HepG2 (cell line): Measurements from ENCODE around the gene FAM222B. TPM values are rescaled to one million over a fixed set of nuclear protein-coding genes. Genes with fewer than 3 reads are reported as not detected.

Source experiments
- BRCA1 ChIP-seq: sonication (generic); formaldehyde crosslinking; IDR thresholded peaks from 2 replicates; pipeline ENCODE4 v1.4.0; 2020; ENCODE audit warnings: missing genetic modification reagents
- DPF2 ChIP-seq: sonication (generic); formaldehyde crosslinking; IDR thresholded peaks from 2 replicates; pipeline ENCODE4 v1.4.0; 2020; ENCODE audit warnings: mild to moderate bottlenecking, low read depth, missing genetic modification reagents, borderline replicate concordance
- HIC2 ChIP-seq: sonication (generic); formaldehyde crosslinking; IDR thresholded peaks from 2 replicates; pipeline ENCODE4 v1.9.0; 2022; ENCODE audit warnings: low read depth, missing genetic modification reagents
- HMGXB4 ChIP-seq, 2 experiments: sonication (generic) in 1 of 2; formaldehyde crosslinking in 1 of 2; IDR thresholded peaks; 2 replicates each; pipeline versions ENCODE4 v1.4.0 to v1.6.1; 2018 to 2020; ENCODE audit warnings: missing genetic modification reagents in 2 of 2, borderline replicate concordance in 1 of 2, low read depth in 1 of 2, mild to moderate bottlenecking in 1 of 2, missing biosample characterization in 1 of 2
- IRF2 ChIP-seq: IDR thresholded peaks from 2 replicates; pipeline ENCODE4 v1.6.1; 2018; ENCODE audit warnings: missing genetic modification reagents, missing compliant biosample characterization
- MIER3 ChIP-seq: IDR thresholded peaks from 2 replicates; pipeline ENCODE4 v1.6.1; 2016; ENCODE audit warnings: missing compliant biosample characterization, borderline replicate concordance
- PHF21A ChIP-seq: sonication (generic); formaldehyde crosslinking; IDR thresholded peaks from 2 replicates; pipeline ENCODE4 v1.5.0; 2020; ENCODE audit warnings: mild to moderate bottlenecking, missing genetic modification reagents
- RNF219 ChIP-seq: sonication (generic); formaldehyde crosslinking; IDR thresholded peaks from 2 replicates; pipeline ENCODE4 v1.5.0; 2020; ENCODE audit warnings: mild to moderate bottlenecking, missing genetic modification reagents
- RORA ChIP-seq: sonication (generic); formaldehyde crosslinking; IDR thresholded peaks from 2 replicates; pipeline ENCODE4 v1.5.0; 2020; ENCODE audit warnings: mild to moderate bottlenecking, missing genetic modification reagents, moderate library complexity
- SCMH1 ChIP-seq: sonication (generic); formaldehyde crosslinking; IDR thresholded peaks from 2 replicates; pipeline ENCODE4 v1.9.0; 2021; ENCODE audit warnings: missing genetic modification reagents, mild to moderate bottlenecking, borderline replicate concordance
- SOX5 ChIP-seq: IDR thresholded peaks from 2 replicates; pipeline ENCODE4 v1.6.1; 2016; ENCODE audit warnings: borderline replicate concordance
- SPEN ChIP-seq: sonication (generic); formaldehyde crosslinking; IDR thresholded peaks from 2 replicates; pipeline ENCODE4 v1.5.1; 2020; ENCODE audit warnings: low read depth, mild to moderate bottlenecking, missing genetic modification reagents
- TEF ChIP-seq: sonication (generic); formaldehyde crosslinking; IDR thresholded peaks from 2 replicates; pipeline ENCODE4 v1.5.0; 2020; ENCODE audit warnings: missing genetic modification reagents
- ZEB1 ChIP-seq: IDR thresholded peaks from 2 replicates; pipeline ENCODE4 v1.6.1; 2012; ENCODE audit warnings: mild to moderate bottlenecking, low read depth, inconsistent platforms; ENCODE audit not compliant: insufficient replicate concordance
- ZFP41 ChIP-seq: sonication (generic); formaldehyde crosslinking; IDR thresholded peaks from 2 replicates; pipeline ENCODE4 v1.4.0; 2020; ENCODE audit warnings: mild to moderate bottlenecking, missing genetic modification reagents, borderline replicate concordance
- ZNF20 ChIP-seq: sonication (generic); formaldehyde crosslinking; IDR thresholded peaks from 2 replicates; pipeline ENCODE4 v1.4.0; 2020; ENCODE audit warnings: mild to moderate bottlenecking, moderate library complexity, missing genetic modification reagents
- ZNF205 ChIP-seq: IDR thresholded peaks from 2 replicates; pipeline ENCODE4 v1.6.1; 2018; ENCODE audit warnings: missing biosample characterization, missing genetic modification reagents
- ZNF569 ChIP-seq: sonication (generic); formaldehyde crosslinking; IDR thresholded peaks from 2 replicates; pipeline ENCODE4 v1.5.0; 2020; ENCODE audit warnings: mild to moderate bottlenecking, missing genetic modification reagents, moderate library complexity, borderline replicate concordance
- polyA plus RNA-seq, 8 experiments: library from polyadenylated mRNA; depleted of rRNA in 3 of 8; stranded (reverse) in 7 of 8; unstranded in 1 of 8; fragments of >200 nt; fragmentation: Illumina TruSeq in 4 of 8; extraction: Trizol in 4 of 8; gene quantifications; 2 replicates each; pipeline versions ENCODE4 v1.2.1 to v1.2.3, GENCODE V29; 2011 to 2016; ENCODE audit warnings: low read depth in 4 of 8, missing spikeins in 1 of 8, mixed read lengths in 1 of 8; ENCODE audit not compliant: insufficient read depth in 1 of 8
- total RNA-seq, 5 experiments: library from RNA; depleted of rRNA; stranded (reverse); fragments of >200 nt; fragmentation: Illumina TruSeq; extraction: Trizol; gene quantifications; 2 replicates each; pipeline ENCODE4 v1.2.3, GENCODE V29; 2016; ENCODE audit warnings: low read depth in 1 of 5
- TF ChIP-seq, protein P1 (sequence below): sonication (generic); formaldehyde crosslinking; IDR thresholded peaks from 2 replicates; pipeline ENCODE4 v1.5.1; 2020; ENCODE audit warnings: missing genetic modification reagents, mild to moderate bottlenecking, borderline replicate concordance

The FAM222B gene
- total and polyA plus RNA-seq, 2 of the 13 experiments (the other 11 are each of a cell fraction or from before 2014, with no cell fraction given) = 3.5 to 7.3 TPM

DNA sequence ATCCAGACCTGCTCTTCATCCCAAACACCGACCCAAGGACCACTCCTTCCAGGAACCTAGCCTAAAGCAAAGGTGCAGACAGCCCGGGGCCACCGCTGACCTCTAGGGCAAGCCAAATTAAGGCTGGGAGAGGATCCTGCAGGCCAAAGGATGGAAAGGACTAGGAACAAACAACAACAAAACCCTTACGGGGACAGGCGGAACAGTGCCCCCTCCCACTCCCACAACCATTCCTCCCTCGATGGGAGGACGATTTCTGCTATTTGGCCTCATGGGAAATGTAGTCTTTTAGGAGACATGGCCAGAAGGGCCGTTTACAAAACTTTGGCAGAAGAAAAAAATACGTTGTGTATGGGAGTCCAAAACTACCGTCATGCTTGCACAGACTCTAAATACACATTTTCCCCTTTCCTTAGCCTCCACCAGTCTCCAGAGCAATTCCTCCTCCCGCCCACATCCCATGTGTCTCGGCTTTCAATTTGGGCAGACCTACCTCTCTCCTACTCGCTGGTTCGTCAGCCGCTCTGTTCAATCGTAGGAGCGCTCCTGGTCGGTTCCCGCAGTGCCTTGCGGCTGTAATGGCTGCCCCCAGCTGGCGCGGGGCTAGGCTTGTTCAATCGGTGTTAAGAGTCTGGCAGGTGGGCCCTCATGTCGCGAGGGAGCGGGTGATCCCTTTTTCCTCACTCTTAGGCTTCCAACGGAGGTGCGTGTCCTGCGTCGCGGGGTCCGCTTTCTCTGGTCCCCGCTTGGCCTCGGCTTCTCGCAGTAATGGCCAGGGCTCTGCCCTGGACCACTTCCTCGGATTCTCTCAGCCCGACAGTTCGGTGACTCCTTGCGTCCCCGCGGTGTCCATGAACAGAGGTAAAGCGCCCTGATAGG, 12.1 kb upstream of the FAM222B start, which contains the start of gene ERAL1 (continued):
- TF ChIP-seq HMGXB4 (CRISPR knock-in tag; IDR thresholded peaks at IDR 0.05; ENCODE audit: borderline replicate concordance in 1 of 2, low read depth in 1 of 2) = peak; percentile 35 to 62; a peak in 2 of 4 replicates
- TF ChIP-seq ZFP41 (CRISPR knock-in tag) = no peak; the same call in 1 of the 2 replicates
- TF ChIP-seq RORA (CRISPR knock-in tag) = no peak
- TF ChIP-seq, protein P1, sequence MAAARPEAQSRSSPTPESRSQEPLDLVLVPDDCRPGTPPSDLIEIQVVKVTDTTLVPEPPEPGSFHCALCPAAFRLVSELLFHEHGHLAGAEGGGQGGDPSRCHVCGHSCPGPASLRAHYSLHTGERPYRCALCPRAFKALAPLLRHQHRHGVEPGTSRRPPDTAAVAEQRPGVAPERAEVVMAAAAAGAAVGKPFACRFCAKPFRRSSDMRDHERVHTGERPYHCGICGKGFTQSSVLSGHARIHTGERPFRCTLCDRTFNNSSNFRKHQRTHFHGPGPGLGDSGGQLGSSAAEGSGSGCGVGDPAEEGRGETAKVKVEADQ (CRISPR knock-in tag) = no peak
- TF ChIP-seq SCMH1 = no peak
- TF ChIP-seq DPF2 (CRISPR knock-in tag) = no peak
- TF ChIP-seq ZNF205 (CRISPR knock-in tag) = peak; percentile 28; the same call in 1 of the 2 replicates
- peak; percentile 58; the same call in 1 of the 2 replicates for TF ChIP-seq MIER3
- no peak for TF ChIP-seq HIC2 (CRISPR knock-in tag)
- TF ChIP-seq SPEN (CRISPR knock-in tag) = peak; percentile 22; the same call in 1 of the 2 replicates
- peak; percentile 10; the same call in 1 of the 2 replicates for TF ChIP-seq SOX5
- TF ChIP-seq ZNF569 (CRISPR knock-in tag) = no peak
- no peak for TF ChIP-seq BRCA1 (CRISPR knock-in tag)
- TF ChIP-seq ZEB1 = peak; percentile 30
- TF ChIP-seq TEF (CRISPR knock-in tag) = no peak
- no peak for TF ChIP-seq RNF219
- TF ChIP-seq ZNF20 (CRISPR knock-in tag) = no peak
- TF ChIP-seq PHF21A (CRISPR knock-in tag) = peak; percentile 34; the same call in 1 of the 2 replicates
- peak; percentile 60; the same call in 1 of the 2 replicates for TF ChIP-seq IRF2 (CRISPR knock-in tag)
